Activated CD8-positive, alpha-beta memory T cell treated with anti-CD3 and anti-CD28 coated beads, Interleukin-2, amount 50 U/mL, for 1 hour (primary cell): ENCODE results near the gene PRSS16.
"Not testable (repeated sequence)": the region's sequence is repeated elsewhere in the genome, so short reads cannot be mapped to it uniquely, and the experiment has no call there.

Experiments used
- DNase-seq: peaks from one replicate; pipeline ENCODE4 v3.0.0-alpha.2; 2020; ENCODE audit errors: extremely low read depth

Gene PRSS16

DNA sequence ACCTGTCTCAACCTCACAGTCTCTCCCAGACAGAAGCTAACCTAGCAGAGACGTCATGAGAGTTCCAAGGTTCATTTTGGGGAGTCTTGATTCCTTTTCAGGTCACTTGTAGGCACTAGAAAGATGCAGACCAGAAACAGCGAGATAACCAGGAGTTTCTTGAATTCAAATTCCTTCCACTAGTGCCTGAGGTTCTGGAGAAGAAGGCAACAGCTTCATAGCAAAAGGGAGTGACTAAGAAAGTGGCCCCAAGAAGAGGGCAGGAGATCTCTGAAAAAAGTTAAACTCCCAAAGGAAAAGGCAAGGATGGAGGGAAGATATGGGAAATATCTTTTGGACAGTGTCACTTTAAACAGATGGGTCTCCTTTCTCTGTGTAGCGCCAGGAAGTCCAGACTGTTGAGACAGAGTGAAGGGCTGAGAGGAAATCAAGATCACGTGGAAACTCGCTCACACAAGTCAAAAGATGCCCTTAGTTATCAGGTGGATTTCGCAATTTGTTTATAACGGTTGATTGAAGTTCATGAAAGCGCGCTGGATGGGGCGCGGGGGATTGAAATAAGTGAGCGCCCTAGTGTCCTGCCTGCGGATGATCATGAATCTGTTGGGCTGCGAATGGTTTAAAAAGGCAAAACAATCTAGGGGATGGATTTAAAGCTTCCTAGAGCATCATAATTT, 4.8 kb upstream of the PRSS16 start:
- DNase-seq = no peak

DNA sequence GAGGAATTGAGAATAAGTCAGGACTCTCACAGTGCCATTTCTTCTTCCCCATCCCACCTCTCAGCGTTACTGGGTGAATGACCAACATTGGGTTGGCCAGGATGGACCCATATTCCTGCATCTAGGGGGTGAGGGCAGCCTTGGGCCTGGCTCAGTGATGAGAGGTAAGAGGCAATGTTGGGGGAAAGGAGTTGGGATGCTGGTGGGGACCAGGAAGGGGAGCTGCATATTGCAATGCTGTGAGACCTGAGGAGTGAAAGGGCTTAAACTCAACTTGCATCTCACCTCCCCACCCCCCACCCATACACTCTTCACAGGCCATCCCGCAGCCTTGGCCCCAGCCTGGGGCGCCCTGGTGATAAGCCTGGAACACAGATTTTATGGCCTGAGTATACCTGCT, 1.3 kb downstream of the PRSS16 start:
- DNase-seq = no peak

DNA sequence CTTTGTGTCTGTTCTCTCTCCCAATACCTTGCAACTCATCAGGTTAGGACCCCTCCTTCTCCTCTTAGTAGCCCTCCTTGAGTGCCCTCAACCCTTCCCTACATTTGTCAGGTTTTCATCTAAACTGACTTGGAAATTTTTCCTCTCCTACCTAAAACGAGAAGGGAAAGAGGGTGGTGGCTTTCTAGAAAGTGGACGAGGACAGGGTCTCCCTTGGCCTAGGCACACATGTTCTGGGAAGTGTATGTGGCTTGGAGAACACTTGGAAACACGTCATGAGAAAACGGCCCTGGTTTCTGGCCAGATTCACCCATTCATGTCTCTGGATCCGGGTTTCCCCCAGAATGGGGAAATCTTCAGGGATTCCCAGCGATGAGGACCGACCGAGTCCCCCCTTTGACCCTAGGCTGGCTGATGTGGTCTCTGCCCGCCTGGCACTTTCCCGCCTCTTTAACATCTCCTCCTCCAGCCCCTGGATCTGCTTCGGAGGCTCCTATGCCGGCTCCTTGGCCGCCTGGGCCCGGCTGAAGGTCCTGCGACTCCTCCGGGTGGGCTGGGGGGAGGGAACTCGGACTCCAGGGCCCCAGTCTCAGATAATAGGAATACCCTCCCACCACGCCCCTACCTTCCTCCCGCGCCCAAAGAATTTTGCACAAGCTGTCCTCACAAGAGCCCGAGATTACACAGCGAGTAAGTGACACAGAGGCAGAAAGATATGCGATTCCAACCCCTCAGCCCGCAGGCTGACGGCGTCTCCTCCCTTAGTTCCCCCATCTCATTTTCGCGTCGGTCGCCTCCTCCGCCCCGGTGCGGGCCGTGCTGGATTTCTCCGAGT, 3.0 kb downstream of the PRSS16 start:
- no peak for DNase-seq

DNA sequence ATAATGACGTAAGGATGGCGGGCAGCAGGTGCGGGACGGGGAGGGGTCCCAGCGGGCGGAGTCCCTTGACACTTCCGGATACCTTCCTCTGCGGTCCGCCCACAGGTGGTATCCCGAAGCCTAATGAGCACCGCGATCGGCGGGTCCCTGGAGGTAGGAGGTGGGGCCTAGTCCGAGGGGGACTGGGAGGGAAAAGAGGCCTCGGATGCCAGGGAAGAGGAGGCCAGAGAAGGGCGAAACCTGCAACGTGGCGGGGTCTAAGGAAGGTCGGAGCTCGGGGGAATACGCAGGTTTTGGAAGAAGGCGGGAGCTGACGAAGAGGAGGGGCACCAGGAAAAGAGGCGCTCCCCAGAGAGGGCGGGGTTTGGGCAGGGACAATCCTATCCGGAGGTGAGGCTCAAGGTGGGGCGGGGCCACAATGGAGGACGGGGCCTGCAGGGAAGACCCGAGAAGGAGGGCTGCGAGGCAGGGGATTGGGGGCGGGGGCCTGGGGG, 3.7 kb downstream of the PRSS16 start:
- no peak for DNase-seq

DNA sequence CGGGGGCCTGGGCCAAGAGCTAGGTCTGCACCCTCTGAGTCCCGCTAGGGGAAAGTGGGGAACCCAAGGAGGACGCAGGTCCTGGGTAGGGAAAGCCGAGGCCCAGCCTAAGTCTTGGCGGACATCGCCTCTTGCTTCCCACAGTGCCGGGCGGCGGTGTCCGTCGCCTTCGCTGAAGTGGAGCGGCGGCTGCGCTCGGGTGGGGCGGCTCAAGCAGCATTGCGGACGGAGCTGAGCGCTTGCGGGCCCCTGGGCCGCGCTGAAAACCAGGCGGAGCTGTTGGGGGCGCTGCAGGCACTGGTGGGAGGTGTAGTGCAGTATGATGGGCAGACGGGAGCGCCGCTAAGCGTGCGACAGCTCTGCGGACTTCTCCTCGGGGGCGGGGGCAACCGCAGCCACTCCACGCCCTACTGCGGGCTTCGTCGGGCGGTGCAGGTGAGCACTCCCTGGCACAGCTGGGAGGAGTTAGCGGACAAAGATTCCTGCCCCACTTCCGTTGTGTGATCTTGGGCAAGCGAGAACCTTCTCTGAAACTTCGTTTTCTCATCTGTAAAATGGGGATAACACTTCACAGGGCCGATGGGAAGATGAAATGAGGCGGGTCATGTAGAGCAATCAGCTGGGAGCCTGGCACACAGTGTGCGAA, 4.2 kb downstream of the PRSS16 start:
- peak; percentile 23 for DNase-seq

DNA sequence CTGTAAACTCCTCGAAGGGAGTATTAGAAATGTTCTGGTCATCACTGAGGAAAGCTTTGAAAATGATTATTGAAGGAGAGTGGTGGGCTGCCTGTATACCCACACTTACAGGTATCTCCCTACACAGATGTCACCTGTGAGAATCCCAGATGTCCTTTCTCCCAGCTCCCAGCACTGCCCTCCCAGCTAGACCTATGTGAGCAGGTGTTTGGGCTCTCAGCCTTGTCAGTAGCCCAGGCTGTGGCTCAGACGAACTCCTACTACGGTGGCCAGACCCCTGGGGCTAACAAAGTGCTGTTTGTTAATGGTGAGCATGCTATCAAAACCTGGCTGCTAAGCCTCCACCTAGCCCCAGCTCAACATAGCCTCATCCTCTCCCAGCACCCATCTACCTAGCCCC, 7.1 kb downstream of the PRSS16 start:
- no peak for DNase-seq

DNA sequence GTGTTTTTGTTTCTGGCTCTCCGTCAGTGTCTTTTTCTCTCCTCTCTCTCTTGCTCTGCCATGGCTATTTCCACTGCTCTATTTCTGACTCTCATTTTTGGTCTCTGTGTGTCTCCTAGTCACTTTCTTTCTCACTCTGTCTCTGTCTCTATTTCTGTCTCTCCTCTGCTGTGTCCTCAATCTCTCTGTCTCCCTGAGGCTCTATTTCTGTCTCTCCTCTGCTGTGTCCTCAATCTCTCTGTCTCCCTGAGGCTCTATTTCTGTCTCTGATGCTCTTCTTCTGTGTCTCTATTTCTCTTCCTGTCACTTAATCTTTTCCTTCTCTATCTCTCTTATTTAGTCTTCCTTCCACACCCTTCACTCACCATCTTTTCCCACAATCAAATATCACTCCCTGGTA, 8.4 kb downstream of the PRSS16 start:
- DNase-seq = no peak

DNA sequence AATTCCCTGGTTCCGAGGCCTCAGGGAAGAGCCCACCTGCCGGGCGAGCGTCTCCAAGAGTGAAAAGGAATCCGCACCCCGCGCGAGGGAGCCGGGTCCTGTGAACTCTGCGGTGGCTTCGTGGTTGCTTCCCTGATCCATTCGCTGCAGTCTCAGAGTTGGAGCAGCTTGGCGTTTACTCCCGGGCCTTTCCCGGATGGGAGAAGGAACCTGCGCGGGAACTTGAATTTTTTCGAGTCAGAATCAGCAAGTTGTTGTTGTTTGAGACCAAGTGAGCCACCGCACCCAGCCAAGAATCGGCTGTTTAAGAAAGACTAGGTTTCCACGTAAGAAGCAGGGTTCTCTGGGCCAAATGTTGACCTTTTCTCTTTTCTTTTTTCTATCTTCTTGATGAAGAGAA, 12.9 kb downstream of the PRSS16 start:
- DNase-seq = no peak

DNA sequence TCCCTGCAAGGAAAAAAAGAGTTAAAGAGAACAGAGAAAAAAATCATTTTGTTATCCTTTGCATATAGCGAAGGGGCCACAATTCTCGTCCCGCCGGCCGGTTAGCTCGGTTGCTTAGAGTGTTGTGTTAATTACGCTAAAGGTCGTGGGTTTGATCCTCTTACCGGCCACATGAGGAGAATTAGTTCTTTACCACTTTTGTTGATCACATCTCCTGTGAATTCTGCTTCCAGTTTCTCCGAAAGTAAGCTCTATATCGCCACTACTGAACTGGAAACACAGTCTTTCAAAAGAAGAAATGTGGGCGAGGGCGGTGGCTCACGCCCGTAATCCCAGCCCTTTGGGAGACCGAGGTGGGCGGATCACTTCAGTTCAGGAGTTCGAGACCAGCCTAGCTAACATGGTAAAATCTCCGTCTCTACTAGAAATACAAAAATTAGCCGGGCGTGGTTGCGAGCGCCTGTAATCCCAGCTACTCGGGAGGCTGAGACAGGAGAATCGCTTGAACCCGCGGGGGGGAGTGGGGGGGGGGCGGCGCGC, 13.4 kb downstream of the PRSS16 start:
- no peak for DNase-seq

DNA sequence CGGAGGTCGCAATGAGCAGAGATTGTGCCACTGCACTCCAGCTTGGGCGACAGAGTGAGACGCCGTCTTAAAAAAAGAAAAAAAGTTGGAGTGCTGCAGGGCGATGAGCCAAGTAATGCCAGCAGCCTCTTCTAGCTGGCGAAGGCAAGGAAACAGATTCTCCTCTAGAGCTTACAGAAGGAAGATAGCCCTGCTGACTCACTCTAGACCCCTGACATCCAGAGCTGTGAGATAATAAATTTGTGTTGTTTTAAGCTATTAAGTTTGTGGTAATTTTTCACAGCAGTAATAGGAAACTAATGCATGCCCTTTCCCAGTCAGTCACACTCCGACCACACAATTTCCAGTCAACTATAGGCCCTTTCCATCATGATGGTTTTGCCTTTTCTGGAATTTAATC, 16.4 kb downstream of the PRSS16 start:
- DNase-seq = no peak

DNA sequence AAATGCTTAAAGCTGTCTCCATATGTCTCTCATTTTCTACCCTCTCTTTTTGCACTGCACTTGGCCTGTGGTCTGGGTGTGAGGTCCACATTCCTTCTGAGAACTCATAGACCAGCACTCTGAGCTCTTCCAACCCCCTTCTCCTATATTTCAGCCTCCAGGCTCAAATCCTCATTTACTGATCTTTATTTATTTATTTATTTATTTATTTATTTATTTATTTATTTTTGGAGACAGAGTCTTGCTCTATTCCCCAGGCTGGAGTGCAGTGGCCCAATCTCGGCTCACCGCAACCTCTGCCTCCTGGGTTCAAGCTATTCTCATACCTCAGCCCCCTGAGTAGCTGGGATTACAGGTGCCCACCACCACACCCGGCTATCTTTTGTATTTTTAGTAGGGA, 19.5 kb downstream of the PRSS16 start:
- not testable (repeated sequence) for DNase-seq

DNA sequence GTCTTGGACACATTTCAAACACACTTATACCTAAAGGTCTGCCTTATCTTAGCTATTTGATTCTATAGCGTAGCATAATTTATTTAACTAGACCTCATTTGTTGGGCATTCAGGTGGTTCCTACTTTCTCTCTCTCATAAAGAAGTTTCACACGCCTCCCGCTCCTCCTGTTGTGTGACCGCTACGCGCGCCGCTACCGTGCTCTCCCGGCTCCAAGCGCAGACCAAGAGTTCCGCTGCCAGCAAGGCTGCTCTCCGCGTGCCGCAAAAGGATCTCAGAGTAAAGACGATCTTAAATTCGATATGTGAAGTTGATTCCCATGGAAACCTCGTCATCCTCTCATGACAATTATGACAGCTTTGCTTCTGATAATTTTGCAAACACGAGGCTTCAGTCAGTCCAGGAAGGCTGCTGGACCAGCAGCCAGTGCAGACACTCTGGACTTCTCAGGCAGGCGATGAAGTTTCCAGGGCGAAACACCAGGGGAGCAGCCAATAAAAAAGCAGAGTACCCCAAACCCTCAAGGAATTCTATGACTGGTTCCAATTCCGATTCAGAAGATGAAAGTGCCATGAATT, 20.4 kb downstream of the PRSS16 start:
- no peak for DNase-seq

DNA sequence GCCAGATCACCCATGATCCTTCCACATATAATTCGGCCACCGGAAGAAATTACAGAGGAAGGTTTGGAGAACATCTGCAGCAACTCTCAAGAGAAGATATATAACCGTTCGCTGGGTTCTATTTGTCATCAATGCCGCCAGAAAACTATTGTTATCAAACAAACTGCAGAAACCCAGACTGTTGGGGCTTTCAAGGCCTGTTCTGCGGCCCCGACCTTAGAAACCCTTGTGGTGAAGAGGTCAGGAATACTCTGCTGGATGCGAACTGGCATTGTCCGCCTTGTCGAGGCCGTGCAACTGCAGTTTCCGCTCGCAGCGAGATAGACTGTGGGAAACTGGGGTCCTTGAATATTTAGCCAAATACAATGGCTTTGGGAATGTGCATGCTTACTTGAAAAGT, 21.3 kb downstream of the PRSS16 start:
- DNase-seq = no peak

DNA sequence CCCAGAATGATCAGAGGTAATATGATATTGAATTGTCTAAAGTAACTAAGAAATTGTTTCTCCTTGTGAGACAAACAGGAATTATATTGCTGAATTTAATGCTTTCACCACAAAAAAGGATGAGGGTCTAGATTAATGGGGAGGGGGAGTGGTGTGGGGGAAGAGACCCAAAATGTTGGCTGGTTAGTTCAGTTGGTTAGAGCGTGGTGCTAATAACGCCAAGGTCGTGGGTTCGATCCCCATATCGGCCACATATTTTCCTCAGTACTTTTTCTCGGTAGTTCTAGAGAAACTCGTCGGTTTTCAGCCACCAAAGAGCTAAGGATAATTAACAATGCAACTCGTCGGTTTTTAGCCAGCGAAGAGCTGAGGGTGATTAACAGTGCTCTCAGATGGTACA, 26.3 kb downstream of the PRSS16 start:
- DNase-seq = no peak

DNA sequence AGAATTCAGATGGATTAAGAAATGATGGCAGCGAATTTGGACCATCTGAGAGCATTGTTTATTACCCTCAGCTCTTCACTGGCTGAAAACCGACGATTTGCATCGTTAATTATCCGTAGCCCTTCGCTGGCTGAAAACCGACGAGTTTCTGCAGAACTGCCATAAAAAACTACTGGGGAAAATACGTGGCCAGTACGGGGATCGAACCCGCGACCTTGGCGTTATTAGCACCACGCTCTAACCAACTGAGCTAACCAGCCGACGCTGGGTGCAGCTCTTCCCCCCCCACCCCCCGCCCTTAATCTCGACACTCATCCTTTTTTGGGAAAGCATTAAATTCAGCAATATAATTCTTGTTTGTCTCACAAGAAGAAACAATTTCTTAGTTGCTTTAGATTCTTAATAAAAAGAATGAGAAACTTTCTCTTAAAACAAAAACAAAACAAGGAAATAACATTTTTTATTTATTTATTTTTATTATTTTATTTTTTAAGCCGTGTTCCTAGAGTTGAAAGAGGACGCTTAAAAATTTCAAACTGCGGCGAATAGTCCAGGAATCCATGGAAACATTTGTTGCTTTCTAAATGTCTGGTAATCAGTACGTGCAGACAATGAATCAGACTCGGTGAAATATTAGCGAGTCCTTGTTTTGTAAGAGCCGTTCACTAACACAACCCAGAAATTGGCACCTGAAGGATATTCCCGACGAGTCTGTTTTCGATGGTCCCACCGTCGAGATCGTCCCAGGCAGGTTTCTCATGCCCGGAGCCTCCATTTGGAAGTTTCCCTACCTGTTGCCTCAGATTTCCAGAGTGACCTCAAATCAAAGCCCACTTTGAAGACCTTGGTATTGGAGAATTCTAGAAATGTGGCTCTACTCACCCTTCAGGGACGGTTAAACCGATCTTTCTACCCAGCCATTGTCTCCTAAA, 27.8 kb downstream of the PRSS16 start:
- DNase-seq = no peak

DNA sequence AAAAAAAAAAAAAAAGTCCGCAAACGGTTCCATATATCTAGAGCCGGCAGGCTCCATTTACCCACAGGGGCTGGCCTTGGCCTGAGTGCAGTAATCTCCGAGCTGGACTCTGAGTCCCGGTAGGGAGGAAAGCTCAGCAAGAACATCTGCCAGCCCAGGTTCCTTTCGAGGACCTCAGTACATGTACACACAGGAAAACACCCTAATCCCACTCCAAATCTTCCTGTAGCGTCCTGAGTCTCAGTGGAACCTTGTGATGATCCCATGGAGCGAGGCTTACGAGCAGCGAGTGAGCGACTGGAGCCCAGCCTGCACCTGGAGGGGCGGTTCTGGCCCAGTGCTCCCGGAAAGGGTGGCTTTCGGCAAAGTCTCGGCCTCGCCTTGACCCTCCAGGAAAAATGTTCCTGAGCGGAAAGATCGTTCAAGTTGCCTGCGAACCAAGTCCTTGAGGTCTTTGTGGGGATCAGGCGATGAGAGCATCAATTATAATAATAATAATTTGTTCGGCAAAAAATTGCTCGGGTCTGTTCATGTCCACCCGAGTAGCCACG, 32.1 kb downstream of the PRSS16 start:
- no peak for DNase-seq

DNA sequence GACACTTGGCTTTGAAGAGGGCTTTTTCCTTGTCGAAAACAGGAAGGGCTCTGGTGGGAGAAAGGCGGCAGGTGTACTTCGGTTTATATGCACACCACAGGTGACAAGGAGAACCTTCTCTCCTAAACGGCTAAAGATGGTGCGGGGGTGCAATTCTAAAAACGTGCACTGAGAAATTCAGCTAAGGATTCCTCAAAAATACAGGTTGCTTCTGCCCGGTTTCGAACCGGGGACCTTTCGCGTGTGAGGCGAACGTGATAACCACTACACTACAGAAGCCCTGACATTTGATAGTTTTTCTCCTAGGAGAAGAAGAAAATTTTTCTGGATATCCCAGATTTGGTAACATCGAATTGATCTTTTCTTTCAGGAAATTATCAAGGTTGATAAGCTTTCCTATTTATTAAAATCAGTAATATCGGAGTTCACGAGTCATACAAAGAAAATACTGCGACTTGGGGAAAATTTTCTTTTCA, 32.6 kb downstream of the PRSS16 start:
- DNase-seq = no peak

DNA sequence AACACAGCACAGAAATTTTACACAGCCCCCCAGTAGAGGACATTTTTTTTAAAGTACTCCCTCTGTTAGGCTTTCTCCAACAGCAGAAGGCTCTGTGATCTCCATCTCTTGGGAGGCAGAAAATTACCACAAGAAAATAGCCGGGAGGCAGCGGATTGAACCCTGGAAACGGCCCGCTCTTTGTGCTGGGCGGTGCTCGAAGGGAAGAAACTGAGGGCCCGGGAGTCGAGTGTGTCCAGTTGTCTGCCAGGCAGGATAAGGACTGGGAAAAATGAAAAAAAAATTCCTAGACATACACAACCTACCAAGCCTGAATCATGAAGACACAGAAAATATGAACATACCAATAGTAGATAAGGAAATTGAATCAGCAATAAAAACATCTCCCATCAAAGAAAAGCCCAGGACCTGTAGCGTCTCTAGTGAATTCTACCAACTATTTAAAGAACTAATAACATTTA, 33.1 kb downstream of the PRSS16 start:
- no peak for DNase-seq

DNA sequence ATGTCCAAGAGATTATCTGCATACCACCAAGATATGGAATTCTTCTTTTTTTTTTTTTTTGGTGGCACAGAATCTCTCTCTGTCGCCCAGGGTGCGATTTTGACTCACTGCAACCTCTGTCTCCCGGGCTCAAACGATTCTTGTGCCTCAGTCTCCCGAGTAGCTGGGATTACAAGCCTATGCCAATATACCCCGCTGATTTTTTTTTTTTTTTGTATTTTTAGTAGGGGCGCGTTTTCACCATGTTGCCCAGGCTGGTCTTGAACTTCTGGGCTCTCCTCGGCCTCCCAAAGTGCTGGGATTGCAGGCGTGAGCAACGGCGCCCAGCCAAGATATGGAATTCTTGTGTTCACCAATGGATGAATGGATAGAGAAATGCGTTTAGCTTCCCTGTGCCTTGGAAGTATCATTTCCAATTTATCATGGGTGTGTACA, 33.6 kb downstream of the PRSS16 start:
- DNase-seq = no peak

DNA sequence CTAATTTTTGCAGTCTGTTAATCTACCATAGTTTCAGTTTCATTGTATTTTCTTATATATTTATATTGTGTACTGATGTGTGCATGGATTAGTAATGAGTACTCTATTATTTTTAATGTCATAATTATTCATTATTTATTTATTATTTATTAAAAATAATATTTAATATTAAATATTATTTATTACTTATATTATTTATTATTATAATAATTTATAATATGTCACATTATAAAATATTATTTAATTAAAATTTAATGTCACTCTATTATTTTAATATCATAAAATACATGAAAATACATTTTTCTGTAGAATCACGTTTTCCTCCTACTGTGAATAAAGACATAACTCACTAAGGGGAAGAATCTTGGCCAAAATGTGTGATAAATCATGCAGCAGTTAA, 34.1 kb downstream of the PRSS16 start:
- DNase-seq = no peak
